Measurements from ENCODE around the gene TMEM69.
A peak's percentile ranks its signal among the peaks of the same experiment; 100 is the strongest.
"Not testable (repeated sequence)": the region's sequence is repeated elsewhere in the genome, so short reads cannot be mapped to it uniquely, and the experiment has no call there.

TMEM69 gene

DNA sequence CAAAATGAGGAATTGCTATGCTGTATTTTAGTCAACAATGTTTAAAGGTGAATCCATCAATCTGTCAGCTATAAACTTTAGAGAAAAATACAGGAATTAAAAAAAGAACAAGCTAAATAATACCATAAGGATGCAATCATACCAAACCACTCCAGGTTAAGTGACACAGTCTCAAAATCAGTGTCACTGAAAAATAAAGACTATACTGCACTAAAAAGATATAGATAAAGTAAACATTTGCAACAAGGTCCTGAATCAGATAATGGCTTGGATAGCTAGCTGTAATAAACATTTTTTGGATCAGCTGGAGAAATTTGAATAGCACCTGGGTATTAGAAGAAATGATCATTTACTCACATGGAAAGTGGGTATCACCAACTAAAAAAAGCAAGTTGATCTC lies 9.5 kb upstream of the TMEM69 start:
- DNase-seq (ENCODE audit: low read depth, low spot score): no peak

DNA sequence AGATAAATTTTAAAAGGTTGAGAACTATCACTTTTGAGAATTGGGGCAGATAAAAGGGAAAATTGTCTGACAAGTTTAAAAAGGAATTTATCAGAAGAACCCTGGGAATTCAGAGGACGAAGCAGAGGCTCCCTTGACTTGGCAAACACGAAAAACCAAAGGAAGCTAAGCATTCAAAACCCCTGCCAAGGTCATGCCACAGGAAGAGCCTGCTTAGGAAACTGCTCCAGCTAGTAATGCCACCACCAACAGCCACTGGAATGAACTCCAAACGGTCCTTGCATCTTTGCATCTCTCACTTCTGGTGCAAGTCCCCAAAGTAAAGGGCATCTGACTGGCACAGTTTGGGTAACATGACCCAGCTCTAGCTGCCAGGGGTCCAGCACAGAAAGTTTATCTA lies 8.9 kb upstream of the TMEM69 start:
- peak; percentile 39 for DNase-seq (ENCODE audit: low read depth, low spot score)

DNA sequence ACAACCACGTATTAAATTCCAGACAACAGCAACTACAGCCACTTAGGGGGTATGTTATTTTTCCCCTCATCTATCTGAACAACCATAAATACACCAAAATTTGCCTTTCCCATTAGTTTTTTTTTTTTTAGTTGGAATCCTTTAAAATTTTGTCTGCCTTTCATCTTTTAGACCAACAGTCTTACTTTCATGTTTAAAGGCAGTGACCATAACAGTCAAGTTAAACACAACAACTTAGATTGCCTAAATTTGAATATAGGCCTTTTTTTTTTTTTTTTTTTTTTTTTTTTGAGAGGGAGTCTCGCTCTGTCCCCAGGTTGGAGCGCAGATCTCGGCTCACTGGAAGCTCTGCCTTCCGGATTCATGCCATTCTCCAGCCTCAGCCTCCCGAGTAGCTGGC lies 5.0 kb upstream of the TMEM69 start:
- no peak for DNase-seq (ENCODE audit: low read depth, low spot score)

DNA sequence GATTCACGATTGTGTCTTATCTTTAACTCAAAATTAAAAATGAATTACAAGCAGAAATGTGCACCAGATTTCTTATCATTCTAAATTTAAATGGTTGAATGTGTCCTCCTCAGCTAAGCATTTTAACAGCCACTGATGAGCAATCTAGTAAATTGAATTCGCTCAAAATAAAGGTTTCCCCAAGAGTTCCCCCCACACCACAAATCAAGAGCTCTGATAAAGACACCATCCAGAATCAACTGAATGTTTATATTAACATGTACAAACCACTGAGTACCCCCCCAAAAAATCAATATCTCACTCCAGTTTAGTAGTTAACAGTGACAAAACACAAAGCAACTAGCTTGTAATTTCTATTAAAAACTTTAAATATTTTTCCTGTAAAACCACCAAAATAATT lies 3.6 kb upstream of the TMEM69 start:
- no peak for DNase-seq (ENCODE audit: low read depth, low spot score)

DNA sequence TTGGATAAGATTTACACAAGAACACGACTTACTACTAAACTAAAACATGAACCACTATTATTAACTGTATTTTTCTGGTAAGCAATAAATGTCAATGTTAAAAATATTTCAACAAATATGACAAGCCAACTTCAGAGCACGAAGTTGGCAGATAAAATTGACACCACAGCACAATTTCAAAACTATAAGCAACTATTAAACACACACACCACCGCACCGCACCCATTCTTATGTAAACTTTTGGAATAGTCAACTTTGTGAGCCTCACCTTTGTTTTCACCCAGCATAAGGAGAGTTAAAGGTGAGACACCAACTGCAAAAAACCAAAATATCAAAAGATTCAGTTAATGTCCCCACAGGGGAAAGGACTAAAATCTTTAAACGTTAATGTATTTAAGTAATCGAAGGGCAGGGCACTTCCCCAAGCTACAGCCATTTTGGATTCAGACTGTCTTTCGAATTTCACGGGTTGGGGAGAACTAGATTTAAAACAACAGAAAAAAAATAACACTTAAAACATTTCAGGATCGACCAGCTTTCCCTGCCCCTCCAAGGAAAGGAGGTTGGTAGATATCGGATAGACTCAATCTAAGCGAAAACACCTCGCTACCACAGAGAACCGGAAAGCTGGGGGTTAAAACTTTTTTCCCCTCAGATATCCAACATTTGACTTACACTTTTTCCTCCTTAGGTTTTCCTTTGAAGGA lies 2.5 kb upstream of the TMEM69 start:
- peak; percentile 33 for DNase-seq (ENCODE audit: low read depth, low spot score)

DNA sequence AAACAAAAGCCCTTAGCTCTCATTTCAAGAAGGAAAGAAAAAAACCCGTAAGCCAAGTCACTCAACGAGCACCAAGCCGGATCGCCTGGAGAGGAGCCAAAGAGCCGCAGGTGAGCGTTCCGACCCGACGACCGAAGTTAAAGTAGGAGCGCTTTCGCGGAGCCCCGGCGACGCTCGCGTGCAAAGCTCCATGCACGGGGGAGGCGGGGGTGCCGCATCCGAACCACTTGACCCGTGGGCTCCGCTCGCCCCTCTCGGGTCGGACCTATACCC lies 2.0 kb upstream of the TMEM69 start:
- peak; percentile 63 for DNase-seq (ENCODE audit: low read depth, low spot score)

DNA sequence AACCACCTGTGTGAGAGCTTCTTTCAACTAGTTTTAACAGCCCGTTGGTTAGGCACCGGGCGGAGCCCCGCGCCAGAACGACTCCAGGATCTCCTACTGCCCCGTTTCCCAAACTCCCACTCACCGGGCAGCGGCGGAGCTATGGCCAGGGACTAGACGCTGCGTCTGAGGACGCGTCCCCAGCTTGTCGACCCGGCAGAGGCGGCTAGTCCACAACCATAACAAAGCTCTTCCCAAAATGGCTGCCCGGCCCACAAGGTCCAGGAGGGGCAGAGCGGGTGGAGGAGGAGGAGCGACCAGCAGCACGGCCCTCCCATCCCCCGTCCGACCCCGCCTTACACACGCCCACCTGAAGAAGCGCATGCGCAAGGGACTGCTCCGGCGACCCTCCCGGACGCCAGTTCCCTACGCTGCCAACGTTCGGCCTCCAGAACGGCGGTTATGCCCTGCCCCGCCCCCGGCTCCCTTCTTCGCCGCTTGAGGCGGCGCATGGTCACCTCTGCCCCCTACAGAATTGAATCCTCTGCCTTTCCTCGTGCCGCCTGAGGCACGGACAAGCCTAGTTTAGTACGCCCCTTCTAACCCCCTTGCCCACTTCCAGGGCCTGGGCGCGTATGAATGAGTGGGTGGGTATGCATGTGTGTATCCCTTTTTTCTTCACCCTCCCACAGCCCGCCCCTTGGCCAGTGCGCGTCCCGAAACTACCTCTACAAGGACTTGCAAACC lies 1.5 kb upstream of the TMEM69 start, which contains the start of gene GPBP1L1:
Gene GPBP1L1, minus strand, starts transcription at position 246 of the 726 bp plus-strand sequence. CDS start 27,446 bp downstream, outside the sequence.
- peak; percentile 99 for DNase-seq (ENCODE audit: low read depth, low spot score)

DNA sequence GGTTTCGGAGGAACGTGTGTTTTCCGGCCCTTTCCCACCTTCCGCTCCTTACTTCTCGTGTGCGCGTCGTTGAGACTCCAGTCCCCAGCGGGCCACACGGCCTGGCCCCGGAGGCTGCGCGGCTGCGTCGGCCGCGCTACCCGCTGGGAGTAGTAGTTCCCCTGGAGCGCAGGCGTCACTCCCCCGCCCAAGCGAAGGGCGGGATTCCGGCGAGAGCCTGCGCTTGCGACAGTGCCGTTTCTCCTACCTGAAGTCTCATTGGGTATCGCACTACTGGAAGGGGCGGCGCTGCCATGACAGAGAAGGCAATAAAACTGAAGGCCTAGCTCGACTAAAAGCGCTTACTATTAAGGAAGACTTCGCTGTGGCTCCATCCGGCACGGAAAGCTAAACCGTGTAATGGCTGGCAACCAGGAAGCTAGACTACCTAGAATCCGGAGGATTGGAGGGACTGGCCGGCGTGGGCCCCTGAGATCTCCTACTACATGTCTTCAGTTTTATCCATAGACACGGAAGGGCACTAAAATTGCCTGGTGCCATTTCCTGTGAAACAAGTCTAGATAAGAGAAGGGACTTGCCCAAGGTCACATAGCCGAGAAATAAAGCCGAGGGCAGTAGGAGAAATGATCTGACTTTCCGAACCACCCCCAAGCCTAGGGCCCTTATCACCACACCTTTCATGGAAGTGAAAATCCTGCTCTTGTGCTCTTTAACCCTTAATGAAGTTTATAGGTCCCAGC lies 797 bp upstream of the TMEM69 start:
- DNase-seq (ENCODE audit: low read depth, low spot score): peak; percentile 99

DNA sequence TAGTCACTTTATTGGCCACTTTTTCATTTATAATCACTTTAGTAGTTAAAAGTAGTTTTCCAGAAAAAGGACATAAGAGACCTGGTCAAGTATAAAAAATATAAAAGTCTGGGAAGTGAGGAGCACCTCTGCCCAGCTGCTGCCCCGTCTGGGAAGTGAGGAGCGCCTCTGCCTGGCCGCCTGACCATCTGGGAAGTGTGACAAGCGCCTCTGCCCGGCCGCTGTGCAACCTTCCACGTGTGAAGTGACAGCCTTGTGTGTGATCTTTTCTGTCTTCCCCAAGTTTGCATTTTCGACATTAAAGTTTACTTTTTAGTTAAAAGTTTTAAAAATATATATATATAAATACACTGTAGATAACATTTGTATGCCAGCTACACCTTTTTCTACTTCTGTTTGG lies 5.8 kb downstream of the TMEM69 start:
- DNase-seq (ENCODE audit: low read depth, low spot score): not testable (repeated sequence)

DNA sequence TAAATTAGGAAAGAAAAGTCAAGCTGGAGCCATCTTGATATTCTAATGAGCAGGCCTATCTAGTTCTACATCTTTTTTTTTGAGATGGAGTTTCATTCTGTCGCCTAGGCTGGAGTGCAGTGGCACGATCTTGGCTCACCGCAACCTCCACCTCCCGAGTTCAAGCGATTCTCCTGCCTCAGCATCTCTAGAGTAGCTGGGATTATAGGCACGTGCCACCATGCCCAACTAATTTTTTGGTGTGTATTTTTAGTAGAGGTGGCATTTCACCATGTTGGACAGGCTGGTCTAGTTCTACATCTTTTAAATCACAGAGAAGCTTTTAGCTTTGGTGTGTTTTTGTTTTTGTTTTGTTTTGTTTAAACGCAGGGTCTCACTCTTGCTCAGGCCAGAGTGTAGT lies 6.8 kb downstream of the TMEM69 start:
- no peak for DNase-seq (ENCODE audit: low read depth, low spot score)

DNA sequence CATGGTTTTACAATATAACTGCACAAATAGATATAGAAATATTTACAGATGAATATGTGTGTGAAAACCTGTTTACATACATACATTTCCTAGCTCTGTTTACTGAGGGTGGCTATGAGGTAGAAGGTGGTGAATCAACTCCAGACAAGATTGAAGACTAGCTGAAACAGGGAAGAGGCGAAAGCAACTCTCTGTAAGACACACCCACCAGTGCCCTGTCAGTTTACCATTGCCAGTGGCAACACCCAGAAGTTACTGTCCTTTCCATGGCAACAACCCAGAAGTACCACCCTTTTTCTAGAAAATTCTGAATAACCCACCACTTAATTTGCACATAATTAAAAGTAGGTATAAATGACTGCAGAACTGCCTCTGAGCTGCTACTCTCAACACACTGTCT lies 16.7 kb downstream of the TMEM69 start:
- no peak for DNase-seq (ENCODE audit: low read depth, low spot score)

DNA sequence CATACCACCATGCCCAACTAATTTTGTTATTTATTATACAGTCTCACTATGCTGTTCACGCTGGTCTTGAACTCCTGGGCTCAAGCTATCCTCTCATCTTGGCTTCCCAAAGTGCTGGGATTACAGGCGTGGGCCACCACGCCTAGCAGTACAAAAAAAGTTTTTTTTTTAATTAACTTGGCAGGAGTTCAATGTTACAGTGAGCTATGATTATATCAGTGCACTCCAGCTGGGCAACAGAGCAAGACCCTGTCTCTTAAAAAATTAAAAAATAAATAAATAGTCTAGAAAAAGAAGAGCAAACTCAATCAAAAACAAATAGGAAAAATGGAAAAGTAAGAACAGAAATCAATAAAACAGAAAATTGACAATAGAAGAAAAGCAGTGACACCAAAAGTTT lies 25.7 kb downstream of the TMEM69 start:
- no peak for DNase-seq (ENCODE audit: low read depth, low spot score)

DNA sequence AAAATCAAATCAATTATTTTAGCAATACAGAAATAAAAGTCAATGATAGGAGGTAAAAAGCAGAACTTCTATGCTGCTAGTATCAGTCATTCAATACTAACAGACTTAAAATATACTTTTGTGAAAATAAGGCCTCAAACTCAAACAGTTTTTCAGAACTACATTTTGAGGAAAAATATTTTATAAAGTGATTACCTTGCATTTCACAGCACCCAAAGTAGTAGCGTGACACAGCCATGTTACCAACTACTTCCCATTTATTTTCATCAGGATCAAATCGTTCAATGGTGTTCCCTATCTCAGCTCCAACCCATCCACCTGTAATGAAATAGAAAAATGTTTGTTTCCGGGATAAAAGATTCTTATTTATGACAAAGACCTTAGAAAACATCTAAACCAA lies 28.7 kb downstream of the TMEM69 start:
- DNase-seq (ENCODE audit: low read depth, low spot score): no peak

DNA sequence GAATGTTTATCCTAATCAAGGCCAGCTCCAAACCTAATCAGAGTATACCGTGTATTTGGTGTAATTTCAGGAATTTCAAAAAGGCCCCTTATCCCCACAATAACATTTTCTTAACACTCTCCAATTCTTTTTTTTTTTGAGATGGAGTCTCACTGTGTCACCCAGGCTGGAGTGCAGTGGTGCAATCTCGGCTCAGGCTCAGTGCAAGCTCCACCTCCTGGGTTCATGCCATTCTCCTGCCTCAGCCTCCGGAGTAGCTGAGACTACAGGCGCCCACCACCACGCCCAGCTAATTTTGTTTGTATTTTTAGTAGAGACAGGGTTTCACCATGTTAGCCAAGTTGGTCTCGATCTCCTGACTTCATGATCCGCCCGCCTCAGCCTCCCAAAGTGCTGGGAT lies 29.4 kb downstream of the TMEM69 start:
- not testable (repeated sequence) for DNase-seq (ENCODE audit: low read depth, low spot score)

DNA sequence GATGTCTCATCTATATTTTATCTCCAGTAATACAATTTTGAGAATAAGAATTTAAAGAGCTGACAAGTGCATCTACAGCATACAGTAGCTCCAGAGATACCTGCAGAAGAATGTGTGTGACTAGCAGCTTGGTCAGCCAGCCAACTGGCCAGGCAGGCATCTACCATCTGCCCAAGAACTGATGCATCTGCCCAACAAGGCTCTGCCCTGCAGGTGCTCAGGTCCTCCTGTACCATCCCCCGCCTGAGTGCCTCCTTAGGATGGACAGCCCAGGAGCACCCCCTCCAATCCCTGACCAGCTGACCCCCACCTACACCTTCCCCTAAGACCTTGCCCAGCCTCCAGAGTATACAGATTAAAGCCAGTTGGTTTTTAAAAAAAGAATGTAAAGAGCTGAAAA lies 30.3 kb downstream of the TMEM69 start:
- no peak for DNase-seq (ENCODE audit: low read depth, low spot score)

DNA sequence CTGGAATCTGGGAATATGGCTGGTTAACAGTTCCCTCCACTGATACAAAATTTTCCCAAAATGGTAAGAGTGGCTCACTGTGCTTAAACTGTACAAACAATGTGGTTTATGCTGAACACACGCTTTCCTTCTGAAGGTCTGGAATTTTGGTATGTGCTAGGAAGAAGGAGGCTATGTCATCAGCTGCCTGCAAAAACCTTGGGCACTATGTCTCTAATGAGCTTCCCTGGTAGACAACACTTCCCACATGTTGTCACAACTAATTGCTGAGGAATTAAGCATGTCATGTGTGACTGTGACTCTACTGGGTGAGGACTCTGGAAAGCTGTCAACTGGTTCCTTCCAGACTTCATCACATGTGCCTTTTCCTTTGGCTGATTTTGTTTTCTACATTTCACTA lies 33.2 kb downstream of the TMEM69 start:
- DNase-seq (ENCODE audit: low read depth, low spot score): peak; percentile 66

DNA sequence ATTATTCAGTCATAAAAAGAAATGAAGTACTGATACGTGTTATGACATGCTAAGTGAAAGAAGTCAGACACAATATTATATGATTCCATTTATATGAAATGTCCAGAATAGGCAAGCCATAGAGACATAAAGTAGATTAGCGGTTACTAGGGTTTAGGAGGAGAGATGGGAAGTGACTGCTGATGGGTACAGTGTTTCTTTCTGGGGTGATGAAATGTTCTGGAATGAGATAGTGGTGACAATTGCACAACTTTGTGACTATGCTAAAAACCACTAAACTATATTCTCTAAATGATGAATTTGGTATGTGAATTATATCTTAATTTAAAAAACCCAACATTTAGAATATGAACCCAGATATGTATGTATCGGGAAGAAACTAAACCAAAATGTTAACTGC lies 34.8 kb downstream of the TMEM69 start:
- DNase-seq (ENCODE audit: low read depth, low spot score): no peak

DNA sequence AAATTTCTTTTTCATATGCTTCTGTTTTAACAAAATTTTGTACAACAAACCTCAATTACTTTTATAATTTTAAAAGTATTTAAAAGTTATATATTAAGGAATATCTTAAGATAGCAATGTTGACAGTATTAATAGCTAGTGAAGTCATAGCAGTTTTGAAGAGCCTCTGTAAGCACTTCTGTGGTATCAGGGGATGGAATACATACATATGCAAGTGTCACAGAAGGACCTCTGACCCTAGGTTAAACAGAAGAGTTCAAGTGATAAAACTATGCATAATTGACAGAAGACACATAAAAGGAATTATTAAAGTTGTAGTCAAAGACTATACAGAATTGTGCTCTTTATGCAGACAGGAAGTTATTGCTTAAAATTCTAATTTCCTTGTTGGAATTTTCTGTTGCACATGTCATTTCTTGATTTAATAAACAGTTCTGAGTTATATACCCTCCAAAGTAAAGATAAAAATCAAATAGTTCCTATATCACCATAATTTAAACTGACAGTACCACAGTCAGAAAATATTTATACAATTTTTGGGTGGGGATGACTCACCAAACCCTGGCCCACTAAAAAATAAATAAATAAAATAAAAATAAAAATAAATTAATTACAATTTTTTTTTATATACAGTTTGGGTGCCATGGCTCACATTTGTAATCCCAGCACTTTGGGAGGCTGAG lies 35.4 kb downstream of the TMEM69 start:
- no peak for DNase-seq (ENCODE audit: low read depth, low spot score)

DNA sequence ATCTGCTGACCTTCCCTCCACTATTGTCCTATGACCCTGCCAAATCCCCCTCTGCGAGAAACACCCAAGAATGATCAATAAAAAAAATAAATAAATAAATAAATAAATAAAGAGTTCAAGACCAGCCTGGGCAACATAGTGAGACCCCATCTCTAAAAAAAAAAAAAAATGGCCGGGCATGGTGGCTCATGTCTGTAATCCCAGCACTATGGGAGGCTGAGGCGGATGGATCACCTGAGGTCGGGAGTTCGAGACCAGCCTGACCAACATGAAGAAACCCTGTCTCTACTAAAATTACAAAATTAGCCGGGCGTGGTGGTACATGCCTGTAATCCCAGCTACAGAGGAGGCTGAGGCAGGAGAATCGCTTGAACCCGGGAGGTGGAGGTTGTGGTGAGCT lies 38.0 kb downstream of the TMEM69 start:
- DNase-seq (ENCODE audit: low read depth, low spot score): not testable (repeated sequence)

DNA sequence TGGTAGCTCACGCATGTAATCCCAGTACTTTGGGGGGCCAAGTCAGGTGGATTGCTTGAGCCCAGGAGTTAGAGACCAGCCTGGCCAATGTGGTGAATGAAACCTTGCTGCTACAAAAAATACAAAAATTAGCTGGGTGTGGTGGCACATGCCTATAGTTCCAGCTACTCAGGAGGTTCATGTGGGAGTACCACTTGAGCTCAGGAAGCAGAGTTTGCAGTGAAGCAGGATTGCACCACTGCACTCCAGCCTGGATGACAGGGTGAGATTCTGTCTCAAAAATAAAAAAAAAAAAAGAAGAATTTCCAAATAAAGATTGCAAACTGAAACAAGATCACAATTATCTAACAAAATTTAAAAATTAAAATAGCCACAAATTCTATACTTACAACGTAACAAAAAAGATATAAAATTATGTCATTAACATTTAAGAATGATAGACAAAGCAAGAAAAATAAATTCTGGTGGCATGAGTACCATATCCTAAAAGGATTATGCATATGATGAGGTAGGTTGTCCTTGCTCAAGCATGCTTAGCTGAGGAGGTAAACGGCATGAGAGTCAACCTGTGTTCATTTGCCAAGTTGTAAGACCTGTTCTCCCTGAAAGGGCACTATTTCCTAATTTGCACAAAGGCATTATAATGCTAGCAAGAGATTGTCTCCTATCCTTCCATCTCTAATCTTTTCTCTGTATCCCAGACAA lies 42.2 kb downstream of the TMEM69 start:
- no peak for DNase-seq (ENCODE audit: low read depth, low spot score)

DNA sequence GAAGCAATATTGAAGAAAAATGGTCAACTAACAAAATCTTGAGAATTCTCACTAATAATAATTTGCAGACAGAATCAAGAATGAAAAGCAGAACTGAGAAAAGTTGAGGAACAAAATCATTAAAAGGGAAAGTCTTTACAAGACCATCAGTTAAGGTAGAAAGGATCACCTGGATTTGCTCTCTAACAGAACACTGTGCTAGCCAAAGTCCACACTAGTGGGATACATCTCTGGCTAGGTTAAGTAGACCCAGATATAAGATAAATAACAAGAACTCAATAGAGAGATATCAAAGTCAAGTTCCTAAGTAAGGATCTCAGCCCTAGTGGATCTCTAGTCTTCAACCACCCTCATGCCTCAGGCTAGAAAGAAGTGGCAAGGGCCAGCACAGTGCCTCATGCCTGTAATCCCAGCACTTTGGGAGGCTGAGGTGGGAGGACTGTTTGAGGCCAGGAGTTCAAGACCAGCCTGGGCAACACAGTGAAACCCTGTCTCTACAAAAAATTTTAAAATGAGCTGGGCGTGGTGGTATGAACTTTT lies 42.9 kb downstream of the TMEM69 start:
- no peak for DNase-seq (ENCODE audit: low read depth, low spot score)

All from astrocyte of the hippocampus (primary cell).